Tongue (tissue), 2 donors: ENCODE data around the gene KLF15. TPM values are rescaled to one million over a fixed set of nuclear protein-coding genes. Genes with fewer than 3 reads are reported as not detected.

Experiments used
- DNase-seq: peaks from one replicate; pipeline ENCODE4 v3.0.0-alpha.2; 2015
- total RNA-seq: library from RNA; depleted of rRNA; stranded (reverse); fragments of >200 nt; gene quantifications from one replicate; pipeline ENCODE4 v1.2.3, GENCODE V29; 2014

Gene KLF15
- total RNA-seq, 1 donor from 2014 or later: 12.1 TPM

DNA sequence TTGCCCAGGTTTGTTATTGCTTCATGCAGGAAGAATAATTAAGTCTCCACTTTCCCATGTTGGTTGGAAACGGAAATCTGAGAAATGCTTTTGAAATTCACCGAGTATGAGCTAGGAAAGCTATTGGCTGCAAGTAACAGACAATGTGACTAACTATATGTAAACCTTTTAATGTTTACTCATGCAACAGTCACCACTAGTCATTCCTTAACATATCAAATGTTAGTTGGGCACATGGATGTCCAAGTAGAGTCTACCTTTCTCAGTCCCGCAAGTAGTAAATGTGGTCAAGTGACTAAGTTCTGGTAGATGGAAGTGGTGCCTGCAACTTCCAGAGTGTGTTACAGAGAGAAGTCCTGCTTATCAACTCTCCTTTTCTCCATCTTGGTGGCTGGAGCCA is 52.5 kb downstream of the KLF15 start:
- no peak for DNase-seq

GRCh38 chr3:126304291-126304690 is 52.9 kb downstream of the KLF15 start:
- no peak for DNase-seq

DNA sequence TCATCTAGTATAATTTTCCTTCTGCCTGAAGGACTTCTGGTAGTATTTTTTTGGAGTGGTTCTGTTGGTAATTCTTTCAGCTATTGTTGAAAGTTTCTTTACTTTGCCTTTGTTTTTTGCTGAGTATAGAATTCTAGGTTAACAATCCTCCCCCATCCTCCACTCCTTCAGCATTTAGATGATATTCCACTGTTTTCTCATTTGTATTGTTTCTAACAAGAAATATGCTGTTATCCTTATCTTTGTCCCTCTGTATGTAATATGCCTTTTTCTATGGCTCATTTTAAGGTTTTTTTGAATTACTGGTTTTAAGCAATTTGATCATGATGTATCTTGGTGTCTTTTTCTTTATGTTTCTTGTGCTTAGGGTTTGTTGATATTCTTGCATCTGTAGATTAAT is 53.9 kb downstream of the KLF15 start:
- DNase-seq: no peak

DNA sequence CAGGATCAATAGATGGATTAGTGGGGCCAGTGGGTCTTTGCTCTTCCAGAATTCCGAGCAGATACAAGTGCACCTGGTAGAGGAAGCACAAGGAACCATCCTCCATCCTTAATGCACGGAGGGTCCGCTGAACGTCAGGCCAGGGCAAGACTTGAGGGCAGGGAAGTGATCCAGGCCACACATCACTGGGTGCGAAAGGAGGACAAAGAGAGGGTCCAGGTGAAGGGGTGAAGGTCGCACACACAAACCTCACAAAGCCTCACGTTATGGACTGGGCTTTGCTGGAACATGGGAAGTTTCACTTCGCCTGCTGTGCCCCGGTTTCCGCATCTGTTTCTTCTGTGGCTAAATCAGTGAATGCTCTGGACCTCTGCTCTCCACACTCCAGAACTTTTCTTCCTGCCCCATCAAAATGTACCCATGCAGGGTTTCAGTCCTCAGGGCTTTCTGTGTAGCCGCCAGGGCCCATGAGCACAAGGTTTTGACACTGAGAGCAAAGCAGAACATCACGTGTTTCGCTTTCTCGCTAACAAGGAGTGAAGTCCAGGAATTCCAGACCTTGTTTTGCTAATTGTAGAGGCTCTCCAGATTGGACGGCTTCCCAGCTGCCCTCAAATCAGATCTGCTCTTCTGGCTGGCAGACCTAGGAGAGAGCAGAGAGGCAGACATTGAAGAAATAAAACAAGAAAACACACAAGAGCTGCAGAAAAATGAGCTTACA is 56.3 kb downstream of the KLF15 start:
- peak; percentile 35 for DNase-seq

DNA sequence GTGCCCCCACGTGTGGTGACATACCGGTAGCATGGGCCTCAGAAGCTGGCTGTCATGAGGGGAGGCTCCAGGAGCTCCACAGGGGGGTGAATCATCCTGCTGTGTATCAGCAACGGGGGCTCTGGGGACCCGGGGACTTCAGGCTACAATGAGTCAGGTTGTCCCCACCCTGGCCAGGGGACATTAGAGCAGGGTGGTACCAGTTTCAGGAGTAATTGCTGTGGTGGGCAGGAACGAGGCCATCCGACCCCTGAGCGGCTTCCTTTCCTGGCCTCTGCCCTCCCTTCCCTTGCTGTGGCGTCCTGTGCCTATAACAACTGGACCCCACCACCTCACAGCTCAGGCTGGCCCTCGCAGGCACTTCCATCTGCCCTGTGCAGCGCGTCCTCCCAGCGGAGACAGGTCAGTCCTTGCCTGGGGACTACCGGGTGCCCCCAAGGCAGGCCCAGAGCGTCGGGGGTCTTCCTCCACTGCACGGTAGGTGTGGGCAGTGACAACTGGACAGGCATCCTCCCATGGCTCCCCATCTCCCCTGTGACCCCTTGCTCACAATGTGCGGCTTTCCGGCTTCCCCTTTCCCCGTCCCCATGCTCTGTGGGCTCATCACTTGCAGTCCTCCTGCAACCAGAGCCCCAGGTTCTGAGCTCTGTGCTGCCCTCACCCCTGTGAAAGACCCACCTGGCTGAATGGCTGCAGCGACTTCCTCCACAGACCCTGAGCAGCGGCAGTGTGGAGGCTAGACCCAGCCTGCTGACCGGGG is 57.0 kb downstream of the KLF15 start:
- DNase-seq: no peak

GRCh38 chr3:126295407-126295939 is 61.7 kb downstream of the KLF15 start:
- DNase-seq: no peak

DNA sequence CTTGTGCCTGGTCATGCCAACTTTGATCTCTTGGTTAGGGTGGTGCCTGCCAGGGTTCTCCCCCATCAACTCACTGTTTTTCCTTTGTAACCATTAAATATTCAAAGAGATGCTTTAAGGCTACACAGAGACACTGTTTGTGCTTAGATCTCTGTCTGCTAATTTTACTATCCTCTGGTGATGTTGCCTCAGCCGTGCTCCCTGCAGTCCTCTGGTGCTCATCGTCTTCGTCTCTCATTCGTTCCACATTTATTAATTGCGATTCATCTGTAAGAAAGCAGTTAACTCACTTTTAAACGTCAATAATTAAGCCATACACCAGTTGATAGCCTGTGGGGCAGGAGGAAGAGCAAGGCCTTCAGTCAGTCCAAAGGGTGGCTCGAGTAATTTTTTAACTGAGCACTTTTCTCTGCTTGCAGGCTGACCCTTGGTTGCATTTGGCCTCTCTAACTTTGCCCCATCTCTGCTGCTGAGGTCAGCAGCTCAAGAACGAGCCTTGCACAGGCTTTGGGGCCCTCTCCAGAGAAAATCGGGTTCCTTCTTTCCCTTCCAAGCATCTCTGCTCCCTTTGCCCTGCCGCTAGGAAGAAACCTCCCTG is 62.9 kb downstream of the KLF15 start:
- DNase-seq: no peak

- no peak for DNase-seq
Observed at GRCh38 chr3:126293370-126294082, 63.7 kb downstream of the KLF15 start.

Other genes with a start within 250 kb of the KLF15 start
- gene ALDH1L1, start 176.8 kb downstream of the KLF15 start, total RNA-seq: 7.7 TPM
- gene CFAP100, start 37.5 kb upstream of the KLF15 start, total RNA-seq: not detected
- gene ZXDC, start 118.5 kb upstream of the KLF15 start, total RNA-seq: 39.2 TPM
- gene UROC1, start 160.4 kb upstream of the KLF15 start, total RNA-seq: not detected
- gene CHST13, start 166.7 kb upstream of the KLF15 start, total RNA-seq: not detected
- not detected for gene C3orf22, start 201.5 kb upstream of the KLF15 start, total RNA-seq